ENCODE measurements around the gene LRP1B. TPM values are rescaled to one million over a fixed set of nuclear protein-coding genes. Genes with fewer than 3 reads are reported as not detected.
"Not testable (repeated sequence)": the region's sequence is repeated elsewhere in the genome, so short reads cannot be mapped to it uniquely, and the experiment has no call there.

Gene LRP1B
- total and polyA plus RNA-seq, 5 experiments from 2014 or later: not detected

GRCh38 chr2:140307532-140307931, 1823.3 kb downstream of the LRP1B start:
- no peak overlapping the region for H3K27ac Mint-ChIP-seq
- H3K9me3 Mint-ChIP-seq: peaks cover 0 to 9% (median 2%) of the 10 kb centered on the region in 9 donors
- H3K27me3 Mint-ChIP-seq: no peaks in the 10 kb centered on the region
- no peak for DNase-seq
- no peaks in the 10 kb centered on the region for H3K36me3 Mint-ChIP-seq
- H3K4me3 Mint-ChIP-seq: no peak overlapping the region
- POLR2A ChIA-PET: no interaction called here
- no peaks in the 10 kb centered on the region for H3K4me1 Mint-ChIP-seq
- ATAC-seq: no peak

- Mint-ChIP-seq H3K27me3 (no peaks in the 10 kb centered on the region), H3K36me3 (no peaks in the 10 kb centered on the region), H3K4me1 (no peaks in the 10 kb centered on the region), H3K9me3 (peaks cover 0 to 43% (median 7%) of the 10 kb centered on the region in 9 donors), H3K4me3 (no peak overlapping the region), H3K27ac (no peak overlapping the region)
- DNase-seq (no peak), ATAC-seq (no peak)
- POLR2A ChIA-PET: no interaction called here
Measured at GRCh38 chr2:140295767-140296166, 1835.0 kb downstream of the LRP1B start.

- ATAC-seq (no peak), DNase-seq (no peak)
- no peaks in the 10 kb centered on the region for H3K4me1 Mint-ChIP-seq
- H3K9me3 Mint-ChIP-seq: peaks cover 0 to 10% (median 8%) of the 10 kb centered on the region in 9 donors
- H3K36me3 Mint-ChIP-seq: no peaks in the 10 kb centered on the region
- H3K27ac Mint-ChIP-seq: no peak overlapping the region
- no peak overlapping the region for H3K4me3 Mint-ChIP-seq
- POLR2A ChIA-PET: no interaction called here
- no peaks in the 10 kb centered on the region for H3K27me3 Mint-ChIP-seq
Measured at GRCh38 chr2:140288726-140289125, 1842.1 kb downstream of the LRP1B start.

- Mint-ChIP-seq H3K27ac (no peak overlapping the region), H3K4me3 (no peak overlapping the region), H3K9me3 (peaks cover 0 to 10% (median 8%) of the 10 kb centered on the region in 9 donors), H3K27me3 (no peaks in the 10 kb centered on the region), H3K36me3 (no peaks in the 10 kb centered on the region), H3K4me1 (no peaks in the 10 kb centered on the region)
- no peak for DNase-seq
- ATAC-seq: no peak
- POLR2A ChIA-PET: no interaction called here
Measured at GRCh38 chr2:140288213-140288612, 1842.6 kb downstream of the LRP1B start.

- POLR2A ChIA-PET: no interaction called here
- no peak for DNase-seq
- no peaks in the 10 kb centered on the region for H3K4me1 Mint-ChIP-seq
- no peaks in the 10 kb centered on the region for H3K27me3 Mint-ChIP-seq
- no peak for ATAC-seq
- no peak overlapping the region for H3K27ac Mint-ChIP-seq
- H3K4me3 Mint-ChIP-seq: no peak overlapping the region
- no peaks in the 10 kb centered on the region for H3K36me3 Mint-ChIP-seq
- peaks cover 0 to 10% (median 0%) of the 10 kb centered on the region in 9 donors for H3K9me3 Mint-ChIP-seq
Measured at GRCh38 chr2:140286377-140286776, 1844.4 kb downstream of the LRP1B start.

GRCh38 chr2:140277344-140277743, 1853.5 kb downstream of the LRP1B start:
- POLR2A ChIA-PET, ATAC-seq, H3K27ac Mint-ChIP-seq, H3K4me3 Mint-ChIP-seq, DNase-seq, H3K4me1 Mint-ChIP-seq, H3K36me3 Mint-ChIP-seq, H3K27me3 Mint-ChIP-seq: not testable (repeated sequence)
- peaks cover 0 to 15% (median 5%) of the 10 kb centered on the region in 9 donors for H3K9me3 Mint-ChIP-seq

- DNase-seq: no peak
- ATAC-seq: no peak
- Mint-ChIP-seq H3K36me3 (no peaks in the 10 kb centered on the region), H3K27ac (no peak overlapping the region), H3K9me3 (peaks cover 0 to 15% (median 5%) of the 10 kb centered on the region in 9 donors), H3K4me1 (no peaks in the 10 kb centered on the region), H3K4me3 (no peak overlapping the region), H3K27me3 (no peaks in the 10 kb centered on the region)
- POLR2A ChIA-PET: no interaction called here
Measured at GRCh38 chr2:140276661-140277060, 1854.2 kb downstream of the LRP1B start.

GRCh38 chr2:140275427-140275826, 1855.4 kb downstream of the LRP1B start:
- no peak overlapping the region for H3K27ac Mint-ChIP-seq
- peaks cover 0 to 15% (median 5%) of the 10 kb centered on the region in 9 donors for H3K9me3 Mint-ChIP-seq
- POLR2A ChIA-PET: no interaction called here
- DNase-seq (no peak), ATAC-seq (no peak)
- H3K27me3 Mint-ChIP-seq: no peaks in the 10 kb centered on the region
- H3K4me1 Mint-ChIP-seq: no peaks in the 10 kb centered on the region
- H3K36me3 Mint-ChIP-seq: no peaks in the 10 kb centered on the region
- no peak overlapping the region for H3K4me3 Mint-ChIP-seq

GRCh38 chr2:140274891-140275290, 1855.9 kb downstream of the LRP1B start:
- ATAC-seq (no peak), DNase-seq (no peak)
- H3K27ac Mint-ChIP-seq: no peak overlapping the region
- no peaks in the 10 kb centered on the region for H3K36me3 Mint-ChIP-seq
- H3K9me3 Mint-ChIP-seq: peaks cover 0 to 15% (median 5%) of the 10 kb centered on the region in 9 donors
- POLR2A ChIA-PET: no interaction called here
- no peak overlapping the region for H3K4me3 Mint-ChIP-seq
- H3K27me3 Mint-ChIP-seq: no peaks in the 10 kb centered on the region
- H3K4me1 Mint-ChIP-seq: no peaks in the 10 kb centered on the region

- DNase-seq: no peak
- Mint-ChIP-seq H3K36me3 (no peaks in the 10 kb centered on the region), H3K27me3 (no peaks in the 10 kb centered on the region), H3K4me3 (no peak overlapping the region), H3K9me3 (peaks cover 0 to 10% (median 1%) of the 10 kb centered on the region in 9 donors), H3K27ac (no peak overlapping the region), H3K4me1 (no peaks in the 10 kb centered on the region)
- no peak for ATAC-seq
- POLR2A ChIA-PET: no interaction called here
Measured at GRCh38 chr2:140273958-140274357, 1856.9 kb downstream of the LRP1B start.

- Mint-ChIP-seq H3K27ac (no peak overlapping the region), H3K36me3 (no peaks in the 10 kb centered on the region), H3K27me3 (no peaks in the 10 kb centered on the region), H3K4me1 (no peaks in the 10 kb centered on the region), H3K9me3 (peaks cover 0 to 10% (median 0%) of the 10 kb centered on the region in 9 donors), H3K4me3 (no peak overlapping the region)
- ATAC-seq (no peak), DNase-seq (no peak)
- POLR2A ChIA-PET: no interaction called here
Measured at GRCh38 chr2:140273408-140273807, 1857.4 kb downstream of the LRP1B start.

- ATAC-seq (no peak), DNase-seq (no peak)
- Mint-ChIP-seq H3K4me3 (no peak overlapping the region), H3K9me3 (peaks cover 0 to 11% (median 3%) of the 10 kb centered on the region in 9 donors), H3K4me1 (no peaks in the 10 kb centered on the region), H3K27me3 (no peaks in the 10 kb centered on the region), H3K27ac (no peak overlapping the region), H3K36me3 (no peaks in the 10 kb centered on the region)
- POLR2A ChIA-PET: no interaction called here
Measured at GRCh38 chr2:140270224-140270623, 1860.6 kb downstream of the LRP1B start.

- POLR2A ChIA-PET: no interaction called here
- Mint-ChIP-seq H3K4me3 (no peak overlapping the region), H3K9me3 (peaks cover 0 to 16% (median 3%) of the 10 kb centered on the region in 9 donors), H3K4me1 (no peaks in the 10 kb centered on the region), H3K27me3 (no peaks in the 10 kb centered on the region), H3K27ac (no peak overlapping the region), H3K36me3 (no peaks in the 10 kb centered on the region)
- ATAC-seq: no peak
- no peak for DNase-seq
Measured at GRCh38 chr2:140269000-140269399, 1861.8 kb downstream of the LRP1B start.

- POLR2A ChIA-PET: no interaction called here
- Mint-ChIP-seq H3K9me3 (peaks cover 2 to 26% (median 15%) of the 10 kb centered on the region in 9 donors), H3K4me3 (no peak overlapping the region), H3K27ac (no peak overlapping the region), H3K27me3 (no peaks in the 10 kb centered on the region), H3K4me1 (no peaks in the 10 kb centered on the region), H3K36me3 (no peaks in the 10 kb centered on the region)
- ATAC-seq (no peak), DNase-seq (no peak)
Measured at GRCh38 chr2:140262908-140263307, 1867.9 kb downstream of the LRP1B start.
